ENCODE data around the gene ITFG2. TPM values are rescaled to one million over a fixed set of nuclear protein-coding genes. Genes with fewer than 3 reads are reported as not detected.

The ITFG2 gene
- total and polyA plus RNA-seq, 10 of the 15 experiments (the other 5 are each of a cell fraction or from before 2014, with no cell fraction given) = 21.2 to 39.5 (median 25.9) TPM

DNA sequence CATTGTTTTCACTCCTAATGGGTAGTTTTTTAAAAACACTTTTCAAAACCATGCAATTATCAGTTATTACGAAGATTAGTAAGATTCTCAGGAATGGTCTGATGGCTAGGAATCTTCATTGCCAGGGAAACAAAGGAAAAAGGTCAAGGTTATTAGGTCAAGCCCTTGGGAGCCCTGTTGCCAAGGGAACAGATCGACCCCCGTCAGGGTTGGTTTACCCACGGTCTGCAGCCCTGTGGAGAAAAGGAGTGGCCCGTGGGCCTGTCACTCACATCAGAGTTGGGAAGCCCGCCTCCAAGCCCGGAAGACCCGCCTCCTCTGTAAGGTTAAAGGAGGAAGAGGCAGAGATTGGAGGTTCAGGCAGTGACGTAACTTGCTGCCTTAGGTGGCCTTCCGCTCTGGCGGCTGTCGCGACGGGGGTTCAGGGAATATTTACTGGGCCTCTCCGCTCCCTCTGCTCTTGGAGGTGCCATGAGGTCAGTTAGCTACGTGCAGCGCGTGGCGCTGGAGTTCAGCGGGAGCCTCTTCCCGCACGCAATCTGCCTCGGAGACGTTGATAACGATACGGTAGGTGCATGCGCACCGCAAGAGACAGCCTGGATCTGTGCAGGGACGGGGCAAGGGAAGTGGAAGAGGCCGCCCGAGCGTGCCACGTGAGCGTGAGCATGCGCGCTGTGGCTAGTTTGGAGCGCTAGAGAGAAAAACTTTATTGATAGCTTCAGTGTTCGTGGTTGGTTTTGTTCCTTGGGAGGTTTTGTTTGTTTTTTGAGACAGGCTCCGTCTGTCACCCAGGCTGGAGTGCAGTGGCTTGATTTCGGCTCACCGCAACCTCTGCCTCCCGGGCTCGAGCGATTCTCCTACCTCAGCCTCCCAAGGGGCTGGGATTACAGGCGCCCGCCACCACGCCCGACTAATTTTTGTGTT lies at the start of gene ITFG2 (continued):
- TF ChIP-seq BACH1 (IDR thresholded peaks at IDR 0.05; ENCODE audit: borderline replicate concordance) = peak; percentile 93
- 0 out of 2 replicates have a peak, but pooled peaks have one; percentile 41 for TF ChIP-seq TBL1XR1 (IDR thresholded peaks at IDR 0.05; ENCODE audit: low read depth, low read length)
- TF ChIP-seq, protein P1, sequence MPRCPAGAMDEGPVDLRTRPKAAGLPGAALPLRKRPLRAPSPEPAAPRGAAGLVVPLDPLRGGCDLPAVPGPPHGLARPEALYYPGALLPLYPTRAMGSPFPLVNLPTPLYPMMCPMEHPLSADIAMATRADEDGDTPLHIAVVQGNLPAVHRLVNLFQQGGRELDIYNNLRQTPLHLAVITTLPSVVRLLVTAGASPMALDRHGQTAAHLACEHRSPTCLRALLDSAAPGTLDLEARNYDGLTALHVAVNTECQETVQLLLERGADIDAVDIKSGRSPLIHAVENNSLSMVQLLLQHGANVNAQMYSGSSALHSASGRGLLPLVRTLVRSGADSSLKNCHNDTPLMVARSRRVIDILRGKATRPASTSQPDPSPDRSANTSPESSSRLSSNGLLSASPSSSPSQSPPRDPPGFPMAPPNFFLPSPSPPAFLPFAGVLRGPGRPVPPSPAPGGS (IDR thresholded peaks at IDR 0.05; ENCODE audit: borderline replicate concordance, insufficient read depth, low read depth, low read length, poor library complexity, severe bottlenecking) = no peak
- TF ChIP-seq NR2C1 (IDR thresholded peaks at IDR 0.05) = peak; percentile 92
- TF ChIP-seq STAT3 (IDR thresholded peaks at IDR 0.05; ENCODE audit: low read depth, low read length) = no peak
- TF ChIP-seq ETV6 (conservative IDR thresholded peaks at IDR 0.05 in 1 of 2, IDR thresholded peaks at IDR 0.05 in 1 of 2; ENCODE audit: borderline replicate concordance in 1 of 2, low read depth in 1 of 2) = no peak
- peak; percentile 75 for TF ChIP-seq SPI1 (IDR thresholded peaks at IDR 0.05; ENCODE audit: borderline replicate concordance, insufficient read depth, low read depth, low read length)
- no peak for TF ChIP-seq ZNF592 (IDR thresholded peaks at IDR 0.05)

Data from GM12878 (cell line).